Measurements from ENCODE around the gene OGDH. TPM values are rescaled to one million over a fixed set of nuclear protein-coding genes. Genes with fewer than 3 reads are reported as not detected.

The OGDH gene
- total RNA-seq, 1 experiment from 2014 or later, result 75.1 TPM

DNA sequence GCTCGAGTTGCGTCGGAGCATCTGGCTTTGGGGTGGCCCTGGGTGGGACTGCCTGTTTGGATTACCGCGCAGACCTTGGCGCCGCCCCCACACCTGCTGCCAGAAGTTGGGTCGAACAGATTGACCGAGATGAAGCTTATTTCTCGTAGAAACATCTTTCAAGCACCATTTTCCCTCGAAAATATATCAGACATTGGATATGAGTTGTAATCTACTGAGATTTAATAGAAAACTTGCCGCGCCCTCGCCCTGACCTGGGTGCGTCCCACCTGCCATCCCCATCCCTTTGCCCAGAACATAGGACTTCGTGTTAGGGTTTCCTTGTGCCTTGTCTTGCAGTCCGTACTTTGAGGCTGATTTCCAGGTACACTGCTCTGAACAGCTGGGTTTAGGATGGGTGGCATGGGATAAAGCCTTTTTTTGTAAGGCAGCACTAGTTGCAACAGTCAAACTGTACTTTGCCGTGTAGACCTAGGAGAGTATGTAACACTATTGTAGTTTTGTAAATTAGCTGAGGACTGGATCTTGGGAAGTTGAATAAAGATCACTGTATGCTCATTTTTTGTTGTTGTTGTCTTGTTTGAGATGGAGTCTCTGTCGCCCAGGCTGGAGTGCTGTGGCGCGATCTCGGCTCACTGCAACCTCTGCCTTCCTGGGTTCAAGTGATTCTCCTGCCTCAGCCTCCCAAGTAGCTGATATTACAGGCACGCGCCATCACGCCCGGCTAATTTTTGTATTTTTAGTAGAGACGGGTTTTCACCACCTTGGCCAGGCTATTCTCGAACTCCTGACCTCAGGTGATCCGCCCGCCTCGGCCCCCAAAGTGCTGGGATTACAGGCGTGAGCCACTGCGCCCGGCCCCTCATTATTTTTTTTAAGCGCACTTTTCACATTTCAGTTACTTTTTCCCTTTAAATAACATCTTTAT lies 978 bp downstream of the OGDH start:
- H3K4me1 Mint-ChIP-seq (ENCODE audit: insufficient read depth, unreplicated experiment), result peaks cover 9% of the 10 kb centered on the region
- intact Hi-C loops (cut with micrococcal nuclease), result loop anchor here (2.0 to 5.0 kb wide), 2 partner anchors 71 to 140 kb away; partner anchors contain the start of gene ZMIZ2
- ChIA-PET CTCF (interaction anchor here (0.7 to 1.6 kb wide), 4 partner anchors 124 to 244 kb away, joined by 3 to 4 read pairs (median 4); no protein-coding TSS in a partner anchor), POLR2A (interaction anchor here (0.6 to 4.5 kb wide), 29 partner anchors 10 to 506 kb away, joined by 3 to 92 read pairs (median 10); partner anchors contain the start of genes CCM2, DDX56, H2AZ2 and PPIA)
- no peak for DNase-seq (ENCODE audit: unreplicated experiment)
- no peaks in the 10 kb centered on the region for H3K9me3 Mint-ChIP-seq (ENCODE audit: unreplicated experiment)
- BruUV-seq (replicated peaks), result TSS peak; percentile 75
- peaks cover 12% of the 10 kb centered on the region for H3K36me3 Mint-ChIP-seq (ENCODE audit: insufficient read depth, unreplicated experiment)
- no peaks in the 10 kb centered on the region for H3K27me3 Mint-ChIP-seq (ENCODE audit: insufficient read depth, unreplicated experiment)
- TF ChIP-seq CTCF (IDR thresholded peaks at IDR 0.05; ENCODE audit: unreplicated experiment), result no peak
- peak overlapping the region; percentile 97 for H3K4me3 Mint-ChIP-seq (ENCODE audit: unreplicated experiment)
- H3K27ac Mint-ChIP-seq (ENCODE audit: low read depth, unreplicated experiment), result peak overlapping the region; percentile 99

DNA sequence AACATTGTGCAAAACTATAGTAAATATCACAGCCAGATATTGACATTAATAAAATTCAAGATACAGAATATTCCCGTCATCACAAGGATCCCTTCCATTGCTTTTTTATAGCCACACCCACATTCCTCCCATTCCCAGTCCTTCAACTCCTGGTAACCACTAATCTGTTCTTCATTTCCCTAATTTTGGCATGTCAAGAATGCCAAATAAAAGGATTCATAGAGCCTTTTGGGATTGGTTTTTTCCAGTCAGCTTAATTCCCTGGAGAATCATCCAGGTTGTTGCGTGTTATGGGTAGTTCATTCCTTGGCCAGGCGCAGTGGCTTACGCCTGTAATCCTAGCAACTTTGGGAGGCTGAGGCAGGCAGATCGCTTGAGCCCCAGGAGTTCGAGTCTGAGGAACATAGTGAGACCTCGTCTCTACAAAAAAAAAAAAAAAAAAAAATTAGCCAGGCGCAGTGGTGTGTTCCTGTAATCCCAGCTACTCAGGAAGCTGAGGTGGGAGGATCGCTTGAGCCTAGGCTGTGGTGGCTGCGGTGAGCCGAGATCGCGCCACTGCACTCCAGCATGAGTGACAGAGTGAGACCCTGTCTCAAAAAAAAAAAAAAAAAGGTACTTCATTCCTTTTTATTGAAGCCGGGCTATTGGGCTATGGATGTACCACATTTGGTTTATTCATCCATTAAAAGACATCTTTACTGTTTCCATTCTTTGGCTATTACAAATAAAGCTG lies 2.7 kb downstream of the OGDH start:
- intact Hi-C loops (cut with micrococcal nuclease), result loop anchor here (5.0 kb wide), 1 partner anchor 138 kb away; the partner anchor contains the start of gene ZMIZ2
- no peaks in the 10 kb centered on the region for H3K27me3 Mint-ChIP-seq (ENCODE audit: insufficient read depth, unreplicated experiment)
- CTCF ChIA-PET, result interaction anchor here (0.9 to 1.2 kb wide), 3 partner anchors 28 to 248 kb away, joined by 3 to 4 read pairs (median 3); no protein-coding TSS in a partner anchor
- H3K36me3 Mint-ChIP-seq (ENCODE audit: insufficient read depth, unreplicated experiment), result peaks cover 18% of the 10 kb centered on the region
- no TSS peak for BruUV-seq (replicated peaks)
- no peaks in the 10 kb centered on the region for H3K9me3 Mint-ChIP-seq (ENCODE audit: unreplicated experiment)
- H3K4me1 Mint-ChIP-seq (ENCODE audit: insufficient read depth, unreplicated experiment), result peaks cover 9% of the 10 kb centered on the region
- no peak overlapping the region for H3K4me3 Mint-ChIP-seq (ENCODE audit: unreplicated experiment)
- H3K27ac Mint-ChIP-seq (ENCODE audit: low read depth, unreplicated experiment), result peak overlapping the region; percentile 39
- no peak for TF ChIP-seq CTCF (IDR thresholded peaks at IDR 0.05; ENCODE audit: unreplicated experiment)
- DNase-seq (ENCODE audit: unreplicated experiment), result no peak
- POLR2A ChIA-PET, result interaction anchor here (0.6 to 4.5 kb wide), 11 partner anchors 8 to 526 kb away, joined by 3 to 46 read pairs (median 3); partner anchors contain the start of gene TMED4

- no TSS peak for BruUV-seq (replicated peaks)
- Mint-ChIP-seq H3K27me3 (ENCODE audit: insufficient read depth, unreplicated experiment) (no peaks in the 10 kb centered on the region), H3K36me3 (ENCODE audit: insufficient read depth, unreplicated experiment) (peaks cover 18% of the 10 kb centered on the region), H3K27ac (ENCODE audit: low read depth, unreplicated experiment) (peak overlapping the region; percentile 39), H3K4me1 (ENCODE audit: insufficient read depth, unreplicated experiment) (peaks cover 9% of the 10 kb centered on the region), H3K9me3 (ENCODE audit: unreplicated experiment) (no peaks in the 10 kb centered on the region), H3K4me3 (ENCODE audit: unreplicated experiment) (no peak overlapping the region)
- CTCF ChIA-PET, result interaction anchor here (0.7 to 1.1 kb wide), 3 partner anchors 21 to 247 kb away, joined by 3 to 4 read pairs (median 3); no protein-coding TSS in a partner anchor
- TF ChIP-seq CTCF (IDR thresholded peaks at IDR 0.05; ENCODE audit: unreplicated experiment), result no peak
- no peak for DNase-seq (ENCODE audit: unreplicated experiment)
- intact Hi-C loops (cut with micrococcal nuclease), result loop anchor here (5.0 kb wide), 1 partner anchor 137 kb away; the partner anchor contains the start of gene ZMIZ2
- POLR2A ChIA-PET, result interaction anchor here (0.6 to 1.4 kb wide), 4 partner anchors 7 to 525 kb away, joined by 3 to 4 read pairs (median 4); no protein-coding TSS in a partner anchor
Measured at GRCh38 chr7:44609829-44610228, 3.4 kb downstream of the OGDH start.
